Breast epithelium (tissue), 3 donors: Measurements from ENCODE around the gene DNAH3.

Experiments
- CTCF ChIP-seq, 3 donors: fragments of 450-650 bp; IDR thresholded peaks; one replicate each; pipeline ENCODE4 v1.5.1; 2016 to 2017; ENCODE audit warnings: antibody characterized with exemption in 3 of 3, mild to moderate bottlenecking in 3 of 3, moderate library complexity in 3 of 3
- POLR2A ChIP-seq: fragments of 450-650 bp; IDR thresholded peaks from one replicate; pipeline ENCODE4 v1.6.1; 2016; ENCODE audit warnings: antibody characterized with exemption, mild to moderate bottlenecking, moderate library complexity

GRCh38 chr16:21036471-21036870, 114.2 kb downstream of the DNAH3 start:
- TF ChIP-seq POLR2A: no peak
- TF ChIP-seq CTCF (IDR thresholded peaks at IDR 0.05): no peak
